ENCODE measurements around the gene TNFSF15.

The TNFSF15 gene

DNA sequence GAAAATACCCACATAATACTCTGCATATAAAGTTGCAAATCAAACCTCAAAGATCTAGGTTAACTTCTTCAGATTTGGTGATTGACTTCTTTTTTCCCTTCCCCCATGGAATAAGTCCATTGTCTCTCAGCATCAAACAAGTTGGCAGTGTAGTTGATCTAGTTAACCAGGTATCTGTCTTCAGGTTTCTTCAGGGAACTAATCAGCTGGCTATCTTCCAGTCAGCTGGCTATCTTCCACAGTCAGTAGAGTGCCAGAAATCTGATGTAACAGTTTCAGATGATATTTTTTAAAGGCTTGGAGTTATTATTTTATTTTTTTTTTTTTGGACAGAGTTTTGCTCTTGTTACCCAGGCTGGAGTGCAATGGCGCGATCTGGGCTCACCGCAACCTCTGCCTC is 16.8 kb downstream of the TNFSF15 start:
- DNase-seq (ENCODE audit: low read depth, low spot score), result no peak

DNA sequence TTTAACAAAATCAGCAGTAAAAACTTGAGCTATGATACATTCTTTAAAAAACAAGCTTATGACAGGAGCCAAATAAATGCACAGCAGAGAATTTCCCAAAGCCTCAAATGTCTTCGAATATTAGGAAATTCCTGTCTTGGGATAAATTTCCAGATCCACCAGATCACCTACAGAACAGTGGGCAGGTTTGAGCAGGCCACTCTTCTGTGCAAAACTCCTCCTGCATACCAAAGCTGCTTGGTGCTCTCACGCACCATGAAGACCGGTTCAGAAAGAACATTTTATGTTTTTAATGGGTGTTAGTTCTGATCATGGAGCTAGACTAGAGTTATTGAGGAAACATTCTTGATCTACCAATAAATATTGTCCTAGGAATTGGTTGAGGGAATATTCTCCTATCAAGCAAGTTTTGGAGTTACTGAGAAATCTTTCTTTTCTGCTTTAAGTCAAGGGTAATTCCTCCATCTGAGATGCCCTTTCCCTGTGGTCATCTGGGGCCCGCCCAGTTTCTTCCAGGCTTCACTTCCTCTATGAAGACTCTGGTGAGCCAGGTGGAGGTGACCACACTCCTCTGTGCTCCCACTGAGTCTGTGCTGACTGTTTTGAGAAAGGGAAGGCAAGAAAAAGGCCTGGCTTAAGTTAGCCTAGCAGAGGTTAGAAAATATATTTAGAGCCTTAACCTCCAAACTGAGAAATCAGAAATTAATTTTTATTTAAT is 17.9 kb downstream of the TNFSF15 start:
- DNase-seq (ENCODE audit: low read depth, low spot score), result no peak

DNA sequence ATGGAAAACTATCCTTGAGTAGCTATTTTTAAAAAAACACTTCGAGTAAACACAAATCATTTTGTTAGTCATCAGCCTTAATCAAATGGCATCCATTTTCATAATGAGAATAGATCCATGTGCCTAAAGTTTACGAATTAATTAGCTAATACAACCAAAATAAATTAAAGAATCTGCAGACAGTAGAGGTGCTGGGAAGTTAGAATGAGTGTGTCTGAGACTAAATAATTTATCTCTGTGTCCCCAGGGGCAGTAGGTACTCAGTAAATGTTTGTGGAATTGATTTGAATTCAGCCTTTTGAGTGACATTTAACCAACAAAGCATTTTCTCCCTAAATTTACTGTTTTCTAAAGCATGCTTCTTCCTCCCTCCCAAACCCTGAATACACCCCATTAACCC is 18.6 kb downstream of the TNFSF15 start:
- DNase-seq (ENCODE audit: low read depth, low spot score), result no peak

DNA sequence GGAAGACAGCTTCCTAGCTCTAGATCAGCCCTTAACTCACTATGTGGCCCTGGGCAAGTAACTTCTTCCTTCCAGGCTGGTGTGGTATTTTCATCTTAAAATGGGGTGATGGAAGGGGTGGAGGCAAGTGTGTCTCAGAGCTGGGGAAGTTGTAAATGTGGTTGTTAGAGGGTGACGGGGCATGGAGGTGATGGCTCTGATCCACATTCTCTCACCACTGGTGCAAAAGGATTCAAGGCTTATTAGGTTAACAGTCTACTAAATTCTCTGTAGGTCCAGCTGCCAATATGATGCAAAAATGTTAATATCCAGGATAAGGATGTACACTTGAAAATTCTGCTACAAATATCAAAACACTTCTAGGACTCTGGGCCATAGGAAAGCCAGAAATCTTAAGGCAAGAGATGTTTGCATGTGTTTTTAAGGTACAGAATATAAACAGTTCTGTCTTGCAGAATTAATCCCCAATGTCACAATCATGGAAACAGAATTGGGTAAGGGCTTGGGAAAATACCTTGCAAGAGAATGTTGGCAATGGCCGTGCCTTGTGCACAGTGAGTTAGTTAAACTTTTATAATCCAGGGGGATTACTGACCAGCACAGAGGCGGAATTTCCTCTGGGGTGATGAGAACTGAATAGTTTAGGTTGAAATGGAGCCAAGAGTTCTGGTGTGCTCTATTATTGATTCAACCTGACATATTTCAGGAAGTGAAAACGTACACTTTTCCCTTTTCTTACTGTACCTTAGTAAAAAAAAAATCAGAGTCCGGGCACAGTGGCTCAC is 19.8 kb downstream of the TNFSF15 start:
- DNase-seq (ENCODE audit: low read depth, low spot score), result no peak

DNA sequence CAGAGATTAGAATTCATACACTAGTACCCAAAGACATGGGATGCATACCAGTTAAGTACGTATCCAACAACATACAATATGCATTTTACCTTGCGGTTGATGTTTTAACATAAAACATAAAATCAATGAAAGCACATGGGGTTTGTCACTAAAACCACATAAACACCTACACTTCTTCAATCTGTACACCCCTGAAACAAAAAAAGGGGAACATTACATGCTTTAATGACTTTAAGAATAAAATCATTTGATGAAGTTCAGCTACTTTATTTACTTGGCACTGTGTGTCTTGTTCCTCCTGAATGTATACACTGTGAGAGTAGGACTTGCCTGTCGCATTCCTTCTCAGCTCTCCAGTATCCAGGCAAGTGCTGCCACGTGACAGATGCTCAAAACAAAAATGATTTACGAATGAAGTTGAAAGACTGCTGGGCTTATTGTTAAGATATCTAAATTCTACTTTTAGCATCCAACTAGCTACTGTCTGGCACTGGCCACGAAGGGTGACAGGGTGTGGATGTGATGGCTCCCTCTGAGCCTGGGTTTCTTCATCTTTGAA is 21.0 kb downstream of the TNFSF15 start:
- no peak for DNase-seq (ENCODE audit: low read depth, low spot score)

DNA sequence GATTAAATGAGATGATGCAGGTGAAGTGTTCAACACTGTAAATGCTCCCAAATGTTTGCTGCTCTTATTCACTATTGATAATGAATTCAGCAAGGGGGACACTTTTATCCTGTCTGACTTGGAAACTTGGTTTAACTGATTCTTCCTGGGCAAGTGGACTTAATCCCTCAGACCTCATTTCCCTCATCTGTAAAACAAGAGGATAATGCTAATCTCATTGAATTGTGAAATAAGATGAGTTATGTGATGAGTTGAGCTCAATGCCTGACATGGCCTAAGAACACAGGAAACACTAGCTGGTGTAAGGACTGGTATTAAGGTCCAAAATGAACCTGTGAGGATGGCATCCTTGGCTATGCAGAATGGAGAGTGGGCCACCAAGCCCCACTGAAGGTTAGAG is 23.3 kb downstream of the TNFSF15 start:
- no peak for DNase-seq (ENCODE audit: low read depth, low spot score)

DNA sequence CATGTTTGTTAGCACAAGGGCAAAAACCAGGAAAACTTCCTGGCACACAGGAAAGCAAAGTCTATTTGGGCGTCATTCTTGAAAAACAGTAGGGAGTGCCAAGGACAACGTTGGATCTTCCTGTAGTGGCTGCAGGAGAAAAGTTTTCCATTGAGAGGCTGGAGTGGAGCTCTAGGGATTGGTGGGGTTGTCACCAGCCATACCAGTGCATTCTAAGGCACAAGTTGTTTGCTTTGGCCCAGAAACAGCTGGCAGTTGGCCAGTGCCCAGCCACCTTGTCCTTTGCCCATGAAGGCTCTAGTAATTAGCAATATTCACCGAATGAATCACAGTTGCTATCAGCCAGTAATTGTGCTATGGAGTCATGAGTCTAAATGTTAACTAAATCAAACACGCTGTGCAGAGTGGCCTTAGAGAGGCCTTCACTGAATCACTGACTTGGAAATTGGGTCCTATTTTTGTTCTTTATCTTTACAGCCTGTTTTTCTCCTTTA is 26.4 kb downstream of the TNFSF15 start:
- peak; percentile 91 for DNase-seq (ENCODE audit: low read depth, low spot score)

DNA sequence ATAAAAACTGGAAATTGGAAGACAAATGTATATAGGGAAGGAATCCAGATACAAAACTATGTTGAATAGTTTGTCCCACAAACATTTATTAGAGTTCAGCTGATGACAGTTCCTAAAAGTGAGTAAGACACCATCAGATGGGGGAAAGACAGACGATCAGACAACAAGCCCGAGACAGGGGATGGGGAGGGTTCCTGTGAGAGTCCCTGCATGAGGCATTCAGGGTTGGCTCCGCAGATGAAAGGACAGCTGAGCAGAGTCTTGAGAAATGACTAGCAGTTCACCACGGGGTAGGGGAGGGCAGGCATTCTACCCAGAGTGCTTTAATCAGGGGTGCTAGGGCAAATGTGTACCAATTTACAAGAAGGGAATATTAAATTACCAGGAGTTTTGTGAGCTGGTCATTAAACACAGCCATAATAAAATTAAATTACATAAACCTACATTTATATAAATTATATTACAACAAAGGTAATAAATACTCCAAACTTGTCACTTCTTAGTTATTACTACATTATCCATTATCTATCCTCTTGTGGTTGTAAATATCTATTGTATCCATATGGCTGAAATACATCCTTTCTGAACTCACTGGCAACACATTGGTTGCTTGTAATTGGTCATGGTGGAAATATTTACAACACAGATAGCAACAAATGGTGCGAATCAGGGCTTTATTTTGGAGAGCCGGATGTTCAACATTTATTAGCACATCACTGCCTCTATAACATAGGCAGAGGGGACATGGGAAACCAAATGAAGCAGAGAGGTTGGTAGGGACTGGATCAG is 27.8 kb downstream of the TNFSF15 start:
- DNase-seq (ENCODE audit: low read depth, low spot score), result no peak

DNA sequence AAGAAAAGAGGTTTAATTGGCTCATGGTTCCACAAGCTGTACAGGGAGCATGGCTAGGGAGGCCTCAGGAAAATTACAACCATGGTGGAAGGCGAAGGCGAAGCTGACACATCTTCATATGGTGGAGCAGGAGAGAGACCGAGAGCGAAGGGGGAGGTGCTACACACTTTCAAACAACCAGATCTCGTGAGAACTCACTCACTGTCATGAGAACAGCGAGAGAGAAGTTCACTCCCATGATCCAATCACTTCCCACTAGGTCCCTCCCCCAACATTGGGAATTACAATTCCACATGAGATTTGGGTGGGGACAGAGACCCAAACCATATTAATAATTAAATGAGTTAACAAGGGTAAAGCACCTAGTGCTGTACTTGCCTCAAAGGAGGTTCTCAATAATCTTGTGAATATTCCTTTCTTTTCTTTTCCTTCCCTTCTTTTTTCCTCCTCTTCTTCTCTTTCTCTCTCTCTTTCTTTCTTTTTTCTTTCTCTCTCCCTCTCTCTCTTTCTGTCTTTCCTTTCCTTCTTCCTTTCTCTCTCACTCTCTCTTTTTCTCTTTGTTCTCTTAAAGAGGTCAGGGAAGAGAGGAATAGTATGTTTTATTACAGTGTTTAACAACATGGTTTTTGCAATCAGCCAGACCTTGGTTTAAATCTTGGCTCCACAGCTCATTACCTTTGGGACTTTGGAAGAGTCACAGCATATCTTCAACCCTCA is 29.0 kb downstream of the TNFSF15 start:
- no peak for DNase-seq (ENCODE audit: low read depth, low spot score)

DNA sequence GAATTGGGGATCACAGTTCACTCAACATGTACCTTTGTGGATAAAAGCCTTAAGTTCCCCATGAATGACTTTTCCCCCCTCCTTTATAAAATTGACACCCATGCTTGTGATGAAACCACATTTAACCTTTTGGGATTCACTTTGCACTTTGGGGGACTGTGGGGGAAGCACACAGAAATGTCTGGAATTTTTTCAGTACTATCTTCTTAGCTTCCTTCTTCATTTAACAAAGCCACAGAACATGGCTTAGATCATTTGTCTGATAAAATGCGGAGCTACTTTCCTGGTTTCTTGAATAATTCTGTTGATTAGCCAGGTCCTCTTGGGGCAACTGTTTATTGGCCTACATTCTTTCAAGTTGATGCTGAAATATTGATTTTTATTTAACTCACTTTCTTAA is 29.9 kb downstream of the TNFSF15 start:
- DNase-seq (ENCODE audit: low read depth, low spot score), result no peak

DNA sequence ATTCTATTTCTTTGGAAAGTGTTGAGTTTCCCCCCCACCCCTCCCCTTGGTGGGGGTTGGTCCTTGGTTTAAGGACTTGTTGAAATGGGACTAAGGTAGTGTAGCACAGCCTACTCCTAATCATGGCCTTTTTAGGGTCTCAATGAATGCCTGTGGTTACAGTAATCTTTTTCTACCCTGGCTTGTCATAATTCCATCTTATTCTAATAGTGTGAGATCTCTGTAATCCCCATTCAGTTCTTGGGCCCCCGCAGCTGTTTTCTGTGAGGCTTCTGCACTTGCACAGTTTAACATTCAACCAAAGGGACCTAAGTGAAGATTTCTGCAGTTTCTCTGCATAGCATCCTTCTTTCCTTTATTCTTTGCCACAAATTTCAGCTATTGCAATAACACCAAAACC is 30.7 kb downstream of the TNFSF15 start:
- DNase-seq (ENCODE audit: low read depth, low spot score), result no peak

DNA sequence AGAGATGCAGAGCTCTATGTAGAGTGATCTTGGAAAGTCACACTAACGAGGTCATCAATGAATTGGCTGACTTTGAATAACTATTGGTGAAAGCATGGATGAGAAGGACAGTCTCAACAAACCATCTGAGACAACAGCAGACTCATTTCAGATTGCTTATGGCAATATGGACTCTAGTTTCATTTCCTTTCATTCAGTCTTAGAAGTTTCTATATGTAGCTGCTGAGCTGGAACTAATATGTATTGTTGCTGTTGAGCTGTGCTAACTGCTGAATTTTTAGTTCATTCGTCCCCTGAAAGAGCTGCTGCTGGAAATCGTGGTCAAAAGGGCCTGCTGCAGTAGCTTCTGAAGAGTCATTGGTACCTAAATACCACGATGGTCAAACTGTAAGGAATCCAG is 31.3 kb downstream of the TNFSF15 start:
- DNase-seq (ENCODE audit: low read depth, low spot score), result peak; percentile 31

DNA sequence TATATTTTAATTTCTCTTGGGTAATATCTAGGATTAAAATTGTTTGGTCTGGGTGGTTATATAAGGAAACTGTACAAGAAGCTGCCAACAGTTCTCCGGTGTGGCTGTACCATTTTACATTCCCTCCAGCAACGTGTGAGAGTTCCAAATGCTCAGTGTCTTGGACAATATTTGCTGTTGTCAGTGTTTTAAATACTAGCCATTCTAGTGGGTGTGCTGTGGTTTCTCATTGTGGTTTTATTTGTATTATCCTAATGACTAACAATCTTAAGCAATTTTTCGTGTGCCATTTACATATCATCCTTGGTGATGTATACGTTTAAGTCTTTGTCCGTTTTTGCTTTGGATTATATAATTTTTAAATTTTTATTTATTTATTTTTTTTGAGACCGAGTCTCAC is 34.0 kb downstream of the TNFSF15 start:
- peak; percentile 69 for DNase-seq (ENCODE audit: low read depth, low spot score)

DNA sequence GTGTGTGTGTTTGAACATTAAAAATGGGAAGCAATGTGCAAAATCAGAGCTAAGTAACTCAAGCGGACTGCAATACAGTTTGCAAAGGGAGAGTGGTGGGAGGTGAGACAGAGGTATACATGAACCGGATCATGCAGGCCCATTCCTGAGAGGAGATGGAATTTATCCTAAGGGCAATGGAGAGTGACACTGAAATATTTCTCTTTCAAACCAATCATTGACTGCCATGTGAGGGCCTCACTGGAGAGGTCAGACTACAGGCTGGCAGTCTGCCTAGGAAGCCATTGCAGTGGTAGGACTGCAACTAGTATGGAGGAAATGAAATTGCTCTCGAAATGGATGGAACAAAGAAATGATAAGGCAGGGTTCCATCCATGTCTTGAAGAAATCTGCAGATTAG is 34.8 kb downstream of the TNFSF15 start:
- DNase-seq (ENCODE audit: low read depth, low spot score), result no peak

DNA sequence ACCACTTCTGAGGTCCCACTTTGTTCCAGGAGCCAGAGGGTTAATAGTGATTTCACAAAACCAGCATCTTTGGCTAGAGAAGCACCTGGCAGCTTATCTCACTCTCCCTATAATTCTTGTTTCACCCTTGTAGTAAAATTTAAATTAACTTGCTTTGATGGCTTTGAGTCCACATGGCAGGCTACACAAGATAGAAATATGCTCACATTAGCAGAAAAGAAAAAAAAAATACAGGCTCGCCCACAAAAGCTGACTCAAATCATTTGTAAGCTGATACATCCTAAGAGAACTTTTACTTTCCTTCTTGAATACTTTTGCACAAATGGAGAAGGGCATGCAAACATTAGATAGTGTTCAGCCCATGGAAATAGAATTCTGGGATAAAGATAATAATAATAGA is 36.2 kb downstream of the TNFSF15 start:
- peak; percentile 35 for DNase-seq (ENCODE audit: low read depth, low spot score)

DNA sequence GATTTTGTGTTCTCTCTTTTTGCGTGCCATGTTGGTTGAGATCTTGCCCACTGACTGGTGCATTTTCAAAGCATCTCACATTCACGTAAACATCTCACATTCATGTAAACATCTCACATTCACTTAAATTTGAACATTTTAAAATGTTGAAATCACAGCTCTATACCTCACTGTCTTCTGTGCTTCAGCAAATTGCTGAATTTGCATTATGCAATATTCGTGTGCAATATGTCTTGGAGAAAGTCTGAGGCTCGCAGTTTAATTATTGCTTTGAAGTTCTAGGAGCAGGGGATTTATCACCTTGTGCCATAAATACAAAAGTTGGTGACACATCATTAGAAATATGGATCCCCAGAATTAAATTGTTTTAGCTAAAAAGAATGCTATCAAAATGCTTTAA is 42.6 kb downstream of the TNFSF15 start:
- no peak for DNase-seq (ENCODE audit: low read depth, low spot score)

DNA sequence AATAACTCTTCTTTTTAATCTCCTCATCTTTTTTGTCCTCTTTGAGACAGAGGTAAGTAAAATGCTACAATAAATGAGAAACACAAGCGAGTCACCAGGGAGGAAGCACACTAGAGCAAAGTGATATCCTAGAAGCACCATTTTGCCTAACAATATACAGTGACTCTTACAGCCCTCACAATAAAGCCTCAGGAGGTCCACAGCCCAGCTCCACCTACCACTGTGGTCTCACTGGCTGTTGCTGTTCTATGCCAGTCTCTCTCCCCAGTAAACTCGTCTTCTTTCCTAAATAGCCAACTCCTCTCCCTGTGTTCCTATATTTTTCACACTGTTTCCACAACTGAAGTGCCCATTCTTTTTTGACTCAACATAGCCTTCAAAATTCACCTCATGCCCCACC is 44.3 kb downstream of the TNFSF15 start:
- DNase-seq (ENCODE audit: low read depth, low spot score), result no peak

DNA sequence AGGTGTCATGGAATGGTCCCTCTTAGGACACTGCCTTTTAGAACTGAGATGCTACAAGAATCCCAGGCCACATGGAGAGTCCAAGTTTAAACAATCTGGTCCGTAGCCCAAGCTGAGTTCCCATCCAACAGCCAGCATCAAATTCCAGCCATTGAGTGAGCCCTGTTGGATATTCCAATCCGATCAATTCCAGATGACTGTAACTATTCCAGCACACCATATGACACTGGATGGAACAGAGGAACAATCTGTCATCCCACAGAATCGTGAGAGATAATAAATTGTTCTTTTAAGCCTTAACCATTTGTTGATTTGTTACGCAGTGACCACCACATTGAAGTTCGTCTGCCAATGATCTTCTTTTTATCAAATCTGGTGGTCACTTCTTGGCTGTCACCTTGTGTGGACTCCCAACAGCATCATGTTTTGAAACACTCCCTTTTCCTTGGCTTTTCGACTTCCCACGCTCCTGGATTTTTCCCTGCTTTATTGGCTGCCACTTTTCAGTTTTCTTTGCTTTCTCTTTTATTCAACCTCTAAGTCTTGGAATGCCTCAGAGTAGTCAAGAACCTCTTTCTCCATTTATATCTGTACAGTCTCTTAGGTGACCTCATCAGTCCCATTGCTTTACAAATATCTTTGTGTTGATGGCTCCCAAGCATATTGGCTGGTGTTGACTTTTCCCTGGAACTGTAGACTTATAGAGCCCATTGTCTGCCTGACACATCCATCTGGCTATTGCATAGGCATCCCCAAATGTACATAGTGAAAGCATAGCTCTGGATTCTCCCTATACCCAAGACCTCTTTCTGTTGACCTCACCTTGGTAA is 46.1 kb downstream of the TNFSF15 start:
- DNase-seq (ENCODE audit: low read depth, low spot score), result no peak

DNA sequence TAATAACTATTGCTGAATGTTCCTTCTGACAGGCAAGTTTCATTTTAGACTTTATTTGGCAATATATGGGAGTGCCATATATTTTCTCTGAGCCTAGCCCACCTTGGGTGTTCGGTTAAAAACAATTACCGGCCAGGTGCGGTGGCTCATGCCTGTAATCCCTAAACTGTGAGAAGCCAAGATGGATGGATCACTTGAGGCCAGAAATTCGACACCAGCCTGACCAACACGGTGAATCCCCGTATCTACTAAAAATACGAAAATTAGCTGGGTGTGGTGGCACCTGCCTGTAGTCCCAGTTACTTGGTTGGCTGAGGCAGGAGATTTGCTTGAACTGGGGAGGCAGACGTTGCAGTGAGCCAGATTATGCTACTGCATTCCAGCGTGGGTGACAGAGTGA is 47.9 kb downstream of the TNFSF15 start:
- DNase-seq (ENCODE audit: low read depth, low spot score), result no peak

DNA sequence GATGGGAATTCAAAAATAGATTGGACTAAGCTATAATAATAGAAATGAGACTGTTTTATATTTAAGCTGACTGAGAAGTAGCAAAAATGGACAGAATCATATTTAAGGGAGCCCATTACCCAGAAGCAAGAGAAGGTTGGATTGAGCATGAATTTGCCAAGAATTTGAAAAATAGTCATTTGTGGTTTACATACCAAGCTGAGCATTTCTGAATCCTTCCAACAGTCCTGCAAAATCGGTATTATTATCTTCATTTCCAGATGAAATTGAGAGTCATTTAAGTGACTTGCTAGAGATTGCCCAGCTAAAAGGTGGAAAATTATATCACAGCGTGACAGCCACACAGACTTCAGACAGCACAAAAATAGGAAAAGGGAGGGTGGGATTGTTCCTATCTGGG is 48.4 kb downstream of the TNFSF15 start:
- DNase-seq (ENCODE audit: low read depth, low spot score), result peak; percentile 20

DNA sequence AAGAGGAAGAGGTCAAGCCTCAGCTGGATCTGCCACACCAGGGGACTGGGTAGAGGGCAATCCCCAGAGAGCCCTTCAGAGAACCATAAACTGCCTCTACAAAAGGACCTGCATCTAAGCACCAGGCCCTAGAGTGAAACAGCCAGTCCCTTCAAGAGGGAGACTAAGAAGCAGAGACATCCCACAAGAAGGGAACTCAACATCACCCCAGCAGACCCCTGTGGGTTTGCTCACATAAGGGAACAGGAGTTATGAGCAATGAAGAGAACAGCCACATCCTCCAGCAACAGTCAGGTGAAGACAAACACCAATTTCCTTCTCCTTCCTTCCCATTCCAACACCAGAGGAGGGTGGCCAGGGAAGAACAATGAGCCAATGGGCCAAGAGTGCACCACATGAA is 48.9 kb downstream of the TNFSF15 start:
- no peak for DNase-seq (ENCODE audit: low read depth, low spot score)

Measured in astrocyte of the hippocampus (primary cell).